BLaER1 treated with 17β-estradiol and CSF1 and Interleukin-3, amounts not matched to agents 10 nM and 100 nM (cell line): ENCODE data around the gene CDKAL1.

Experiments used
- H3K27ac ChIP-seq, 11 experiments: shearing (Covaris generic); formaldehyde crosslinking; 2 replicates each; pipeline ENCODE4 v1.8.1; 2022
- H3K27me3 ChIP-seq, 11 experiments: shearing (Covaris generic); formaldehyde crosslinking; 2 replicates each; pipeline ENCODE4 v1.8.1; 2022
- H3K36me3 ChIP-seq, 11 experiments: shearing (Covaris generic); formaldehyde crosslinking; 2 replicates each; pipeline ENCODE4 v1.8.1; 2022
- H3K4me1 ChIP-seq, 10 experiments: shearing (Covaris generic); formaldehyde crosslinking; 2 replicates each; pipeline ENCODE4 v1.8.1; 2022
- H3K4me2 ChIP-seq, 11 experiments: shearing (Covaris generic); formaldehyde crosslinking; 2 replicates each; pipeline ENCODE4 v1.8.1; 2022
- H3K4me3 ChIP-seq, 10 experiments: shearing (Covaris generic); formaldehyde crosslinking; 2 replicates each; pipeline ENCODE4 v1.8.1; 2022
- H3K9ac ChIP-seq, 11 experiments: shearing (Covaris generic); formaldehyde crosslinking; 2 replicates each; pipeline ENCODE4 v1.8.1; 2022
- H3K9me3 ChIP-seq, 11 experiments: shearing (Covaris generic); formaldehyde crosslinking; replicated peaks in 1 of 11; 2 replicates each; pipeline ENCODE4 v1.8.1; 2022
- H4K20me1 ChIP-seq, 11 experiments: shearing (Covaris generic); formaldehyde crosslinking; 2 replicates each; pipeline ENCODE4 v1.8.1; 2022
- Cebpa-rat ChIP-seq, 11 experiments: shearing (Covaris generic); IDR thresholded peaks; 2 replicates each; pipeline ENCODE4 v1.8.1; 2022

Gene CDKAL1

DNA sequence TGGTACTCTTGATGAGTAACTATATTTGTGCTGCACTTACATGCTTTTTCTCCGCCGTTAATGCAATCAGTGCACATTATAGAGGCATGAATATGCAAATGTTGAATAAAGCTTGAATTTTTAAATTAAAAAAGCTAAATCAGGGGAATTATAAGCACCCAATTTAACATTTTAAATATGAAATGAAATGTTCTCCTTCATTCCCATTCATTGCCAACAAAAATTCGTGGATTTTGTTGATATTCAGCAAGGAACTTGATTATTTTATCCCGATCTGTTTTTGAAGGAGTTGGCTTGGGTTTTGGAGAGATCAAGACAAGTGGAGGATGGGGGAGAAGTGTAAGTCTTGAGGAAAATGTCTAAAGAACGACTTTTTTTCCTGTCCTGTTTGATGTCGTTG lies 740.6 kb downstream of the CDKAL1 start:
- no peak overlapping the region for H3K9ac ChIP-seq
- no peaks in the 10 kb centered on the region for H3K27me3 ChIP-seq
- H3K27ac ChIP-seq = no peak overlapping the region

GRCh38 chr6:21277601-21278374 lies 743.5 kb downstream of the CDKAL1 start:
- Histone ChIP-seq H3K4me3 (no peak overlapping the region), H3K36me3 (no peaks in the 10 kb centered on the region), H4K20me1 (no peaks in the 10 kb centered on the region), H3K27ac (no peak overlapping the region), H3K9me3 (peaks cover 5 to 17% (median 11%) of the 10 kb centered on the region in 11 experiments; a peak in 13 of 22 replicates), H3K27me3 (no peaks in the 10 kb centered on the region), H3K4me1 (no peaks in the 10 kb centered on the region), H3K9ac (no peak overlapping the region), H3K4me2 (no peak overlapping the region)
- TF ChIP-seq Cebpa-rat (IDR thresholded peaks at IDR 0.05) = no peak

More for the DNA sequence above, 740.6 kb downstream of the CDKAL1 start:
- no peaks in the 10 kb centered on the region for H3K36me3 ChIP-seq
- no peak overlapping the region for H3K4me3 ChIP-seq
- no peak for TF ChIP-seq Cebpa-rat (IDR thresholded peaks at IDR 0.05)
- H3K4me2 ChIP-seq = no peak overlapping the region
- no peaks in the 10 kb centered on the region for H3K4me1 ChIP-seq
- peaks cover 5 to 18% (median 12%) of the 10 kb centered on the region in 11 experiments; a peak in 13 of 22 replicates for H3K9me3 ChIP-seq
- no peaks in the 10 kb centered on the region for H4K20me1 ChIP-seq

GRCh38 chr6:21278375-21278745 lies 744.1 kb downstream of the CDKAL1 start:
- Histone ChIP-seq H3K9me3 (peaks cover 2 to 12% (median 6%) of the 10 kb centered on the region in 11 experiments; a peak in 12 of 22 replicates), H3K4me3 (no peak overlapping the region), H4K20me1 (no peaks in the 10 kb centered on the region), H3K4me2 (no peak overlapping the region), H3K36me3 (no peaks in the 10 kb centered on the region), H3K4me1 (no peaks in the 10 kb centered on the region), H3K9ac (no peak overlapping the region), H3K27ac (no peak overlapping the region), H3K27me3 (no peaks in the 10 kb centered on the region)
- no peak for TF ChIP-seq Cebpa-rat (IDR thresholded peaks at IDR 0.05)

DNA sequence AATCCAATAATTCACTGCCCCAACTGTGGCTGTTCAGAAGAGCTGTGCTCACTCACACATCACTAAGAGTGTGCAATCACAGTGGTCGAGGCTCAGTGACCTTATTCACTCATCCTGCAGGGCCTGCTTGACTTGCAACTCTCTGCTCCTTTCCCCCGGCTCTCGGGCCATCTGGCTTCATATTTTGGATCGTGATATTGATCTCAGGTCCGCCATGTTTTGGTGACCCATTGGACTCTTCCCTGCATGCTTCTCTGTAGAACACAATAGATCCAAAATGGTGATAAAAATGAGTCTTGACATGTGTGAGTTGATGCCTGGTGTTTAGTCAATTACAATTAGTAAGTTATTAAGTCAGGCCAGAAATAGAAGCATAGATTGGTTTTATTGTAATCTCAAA lies 745.4 kb downstream of the CDKAL1 start:
- no peak overlapping the region for H3K4me3 ChIP-seq
- H3K27me3 ChIP-seq = no peaks in the 10 kb centered on the region
- H3K9me3 ChIP-seq = no peaks in the 10 kb centered on the region
- no peaks in the 10 kb centered on the region for H3K36me3 ChIP-seq
- no peak overlapping the region for H3K4me2 ChIP-seq
- H3K27ac ChIP-seq = no peak overlapping the region
- H4K20me1 ChIP-seq = no peaks in the 10 kb centered on the region
- no peak for TF ChIP-seq Cebpa-rat (IDR thresholded peaks at IDR 0.05)
- H3K9ac ChIP-seq = no peak overlapping the region
- H3K4me1 ChIP-seq = no peaks in the 10 kb centered on the region

DNA sequence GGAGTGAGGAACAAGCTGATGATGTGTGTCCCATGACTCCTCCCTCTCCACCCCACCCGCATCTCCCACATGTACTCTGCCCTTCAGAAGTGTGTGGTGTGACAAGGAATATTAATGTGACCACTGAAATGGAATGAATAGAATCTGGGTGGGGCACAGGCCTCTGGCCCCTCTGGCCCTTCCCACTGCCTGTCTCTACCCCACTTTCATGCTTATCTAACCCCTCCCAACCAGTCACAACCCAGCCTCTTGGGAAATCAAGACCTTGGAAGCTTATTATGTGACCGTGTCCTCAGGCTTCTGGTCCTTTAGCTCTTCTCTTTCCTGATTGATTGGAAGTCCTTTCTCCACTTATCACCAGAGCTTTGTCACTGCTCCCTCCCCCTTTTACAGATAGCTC lies 747.1 kb downstream of the CDKAL1 start:
- Histone ChIP-seq H3K27ac (no peak overlapping the region), H3K27me3 (no peaks in the 10 kb centered on the region), H3K9me3 (no peaks in the 10 kb centered on the region), H3K4me1 (no peaks in the 10 kb centered on the region), H3K9ac (no peak overlapping the region), H4K20me1 (no peaks in the 10 kb centered on the region), H3K36me3 (no peaks in the 10 kb centered on the region), H3K4me2 (no peak overlapping the region), H3K4me3 (no peak overlapping the region)
- no peak for TF ChIP-seq Cebpa-rat (IDR thresholded peaks at IDR 0.05)
